NCI-H524 (cell line): ENCODE results near the gene CDC6.
A peak's percentile ranks its signal among the peaks of the same experiment; 100 is the strongest.

Source experiments
- DNase-seq, 2 experiments: peaks; one replicate each; lab custom pipeline; 2025; lab: John Stamatoyannopoulos, UW

CDC6 gene

DNA sequence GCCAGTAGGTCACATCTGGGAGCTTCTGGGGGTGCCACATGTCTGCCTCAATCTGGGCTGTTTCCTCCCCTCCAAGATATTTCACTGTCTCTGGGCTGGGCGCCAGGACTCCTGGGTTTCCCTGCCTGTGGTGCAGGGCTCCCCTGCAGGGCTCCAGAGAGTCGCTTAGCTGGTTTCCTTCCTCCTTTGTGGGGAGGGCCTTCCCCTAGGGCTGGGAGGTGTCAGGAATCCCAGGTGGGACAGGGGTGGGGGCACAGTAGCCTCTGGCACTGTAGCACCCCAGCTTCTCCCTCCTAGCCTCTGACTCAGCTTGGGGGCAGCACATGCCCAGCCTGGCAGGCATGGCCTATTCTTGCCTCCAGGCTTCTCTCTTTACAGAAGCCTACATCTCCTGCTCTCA, 23.9 kb downstream of the CDC6 start:
- DNase-seq, result no peak

DNA sequence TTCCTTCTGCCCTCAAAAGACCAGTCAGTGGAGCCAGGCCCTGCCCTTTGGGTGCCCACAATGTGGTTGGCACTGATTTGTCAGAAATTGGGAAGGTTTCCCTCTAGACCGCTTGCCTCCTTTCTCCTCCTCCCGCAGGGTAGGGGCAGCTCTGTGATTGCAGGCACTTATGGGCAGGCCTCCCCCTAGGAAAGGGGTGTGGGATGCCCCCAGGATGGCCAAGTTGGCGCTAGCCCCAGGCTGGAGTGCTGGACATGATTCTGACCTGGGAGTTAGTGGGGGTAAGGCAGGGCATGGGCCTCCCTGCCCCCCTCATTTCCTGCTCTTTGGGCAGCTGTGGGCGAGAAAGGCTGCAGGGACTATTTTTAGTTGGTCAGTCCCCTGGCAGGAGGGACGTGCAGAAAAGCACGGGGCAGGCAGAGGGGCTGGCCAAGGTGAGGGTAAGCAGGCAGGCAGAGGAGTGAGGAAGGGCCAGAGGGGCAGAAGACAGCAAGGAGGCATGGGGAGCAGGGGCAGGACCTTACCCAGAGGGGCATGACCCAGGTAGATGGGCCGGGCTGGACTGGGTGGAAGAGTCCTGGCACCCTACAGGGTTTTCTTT, 24.6 kb downstream of the CDC6 start:
- no peak for DNase-seq

DNA sequence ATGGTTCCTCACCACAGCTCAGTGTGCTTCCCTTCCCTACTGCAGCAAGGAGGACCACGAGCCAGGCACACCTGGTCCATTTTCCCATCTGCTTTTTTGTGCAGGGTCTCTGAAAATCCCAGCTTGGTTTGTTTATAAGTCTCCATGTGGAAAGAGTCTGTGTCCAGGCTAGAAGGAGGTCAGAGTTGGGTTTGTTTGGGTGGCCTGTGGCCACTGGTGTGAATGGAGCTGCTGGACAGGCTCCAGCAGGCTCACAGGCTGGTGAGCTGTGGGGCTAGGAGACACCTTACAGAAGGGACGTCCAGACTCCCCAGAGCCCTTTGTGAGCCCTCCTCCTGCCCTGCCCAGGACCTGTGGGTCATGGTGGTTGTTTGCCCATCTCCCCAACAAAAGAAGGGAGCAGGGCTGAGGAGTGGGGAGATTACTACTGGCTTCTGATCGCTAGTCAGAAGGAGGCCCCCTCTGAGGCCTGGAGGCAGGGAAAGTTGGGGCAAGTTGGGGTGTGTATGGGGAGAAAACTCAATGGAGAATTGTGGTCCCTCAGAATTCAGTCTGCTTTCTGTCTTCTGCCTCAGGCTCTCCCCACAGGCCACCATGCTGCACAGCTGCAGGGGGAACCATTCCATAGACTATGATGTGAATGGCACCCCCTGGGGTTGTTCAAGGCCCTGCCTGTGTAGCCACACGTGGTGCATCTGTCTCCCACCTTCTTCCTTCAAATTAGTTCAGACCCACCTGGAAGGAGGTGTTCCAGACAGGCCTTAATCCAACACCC, 25.4 kb downstream of the CDC6 start:
- DNase-seq, result no peak

DNA sequence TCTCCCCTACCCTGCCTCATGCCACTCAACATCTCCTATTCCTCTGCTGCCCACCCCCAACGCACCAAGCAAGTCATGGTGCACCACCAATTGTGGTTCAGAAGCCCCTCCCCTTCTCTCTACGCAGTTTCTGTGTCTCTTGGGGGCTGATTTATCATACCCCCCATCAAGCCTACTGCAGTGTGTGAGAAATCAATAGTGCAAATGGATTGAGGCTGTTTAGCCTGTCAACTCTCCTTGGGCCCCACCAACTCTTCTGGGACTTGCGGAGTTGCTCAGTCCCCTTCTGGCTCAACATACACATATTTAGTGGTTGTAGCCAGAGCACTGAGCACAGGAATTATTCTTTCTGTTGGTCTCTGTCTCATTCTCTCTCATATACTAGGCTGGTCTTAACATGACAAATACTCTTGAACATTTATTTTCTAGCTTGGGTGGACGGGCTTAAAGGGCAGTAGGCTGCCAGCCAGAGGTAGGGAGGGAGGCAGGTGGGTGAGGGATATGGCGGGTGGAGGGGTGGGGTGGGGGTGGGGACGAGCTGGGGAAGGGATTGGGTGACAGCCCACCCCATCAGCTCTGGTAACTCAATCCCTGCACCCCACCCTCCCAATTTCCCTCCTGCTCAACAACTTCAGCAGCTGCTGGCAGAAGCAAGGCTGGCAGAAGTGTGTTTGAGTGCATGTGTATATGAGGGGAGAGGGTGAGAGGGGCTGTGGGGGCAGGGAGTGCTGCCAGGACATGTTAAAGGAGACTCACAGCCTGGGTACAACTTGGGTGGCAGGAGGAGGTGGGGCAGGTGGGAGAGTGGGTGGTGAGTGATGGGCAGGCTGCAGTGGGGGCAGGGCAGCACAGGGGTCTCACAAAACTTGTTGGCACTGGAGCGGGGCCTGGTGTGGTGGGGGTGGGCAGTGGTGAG, 26.2 kb downstream of the CDC6 start:
- DNase-seq, result peak; percentile 84 to 96

DNA sequence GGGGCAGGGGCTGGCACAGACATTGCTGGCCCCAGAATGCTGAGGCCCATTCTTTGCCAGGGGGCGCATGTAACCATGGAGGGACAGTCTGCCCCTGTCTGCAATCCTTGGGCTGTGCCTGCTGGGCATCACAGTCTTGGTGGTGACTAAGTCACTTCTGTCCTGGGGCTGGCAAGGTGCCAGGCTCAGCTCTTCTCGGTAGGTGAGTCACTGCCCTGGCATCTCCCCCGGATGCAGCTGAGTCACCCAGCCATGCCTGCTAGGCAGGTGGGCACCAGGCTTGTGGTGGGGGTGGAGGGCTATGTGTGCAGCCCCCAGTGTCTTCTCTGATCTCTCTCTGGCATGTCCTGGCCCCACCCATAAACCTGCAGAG, 26.9 kb downstream of the CDC6 start:
- DNase-seq, result peak; percentile 41 to 77

DNA sequence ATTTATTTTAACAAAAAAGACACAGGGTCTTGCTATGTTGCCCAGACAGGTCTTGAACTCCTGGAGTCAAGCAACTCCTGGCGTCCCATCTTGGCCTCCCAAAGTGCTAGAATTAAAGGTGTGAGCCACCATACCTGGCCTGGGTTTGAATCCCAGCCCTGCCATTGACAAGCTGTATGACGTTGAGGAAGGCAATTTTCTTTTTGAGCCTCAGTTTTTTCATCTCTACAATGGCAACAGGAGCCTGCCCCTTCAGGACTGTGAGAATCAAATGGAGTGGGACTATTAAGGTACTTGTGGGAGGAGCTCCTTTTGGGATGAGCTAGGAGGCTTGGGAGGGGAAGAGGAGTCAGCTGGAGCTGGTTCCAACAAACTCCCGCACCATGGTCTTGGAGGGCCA, 27.5 kb downstream of the CDC6 start:
- DNase-seq, result no peak

DNA sequence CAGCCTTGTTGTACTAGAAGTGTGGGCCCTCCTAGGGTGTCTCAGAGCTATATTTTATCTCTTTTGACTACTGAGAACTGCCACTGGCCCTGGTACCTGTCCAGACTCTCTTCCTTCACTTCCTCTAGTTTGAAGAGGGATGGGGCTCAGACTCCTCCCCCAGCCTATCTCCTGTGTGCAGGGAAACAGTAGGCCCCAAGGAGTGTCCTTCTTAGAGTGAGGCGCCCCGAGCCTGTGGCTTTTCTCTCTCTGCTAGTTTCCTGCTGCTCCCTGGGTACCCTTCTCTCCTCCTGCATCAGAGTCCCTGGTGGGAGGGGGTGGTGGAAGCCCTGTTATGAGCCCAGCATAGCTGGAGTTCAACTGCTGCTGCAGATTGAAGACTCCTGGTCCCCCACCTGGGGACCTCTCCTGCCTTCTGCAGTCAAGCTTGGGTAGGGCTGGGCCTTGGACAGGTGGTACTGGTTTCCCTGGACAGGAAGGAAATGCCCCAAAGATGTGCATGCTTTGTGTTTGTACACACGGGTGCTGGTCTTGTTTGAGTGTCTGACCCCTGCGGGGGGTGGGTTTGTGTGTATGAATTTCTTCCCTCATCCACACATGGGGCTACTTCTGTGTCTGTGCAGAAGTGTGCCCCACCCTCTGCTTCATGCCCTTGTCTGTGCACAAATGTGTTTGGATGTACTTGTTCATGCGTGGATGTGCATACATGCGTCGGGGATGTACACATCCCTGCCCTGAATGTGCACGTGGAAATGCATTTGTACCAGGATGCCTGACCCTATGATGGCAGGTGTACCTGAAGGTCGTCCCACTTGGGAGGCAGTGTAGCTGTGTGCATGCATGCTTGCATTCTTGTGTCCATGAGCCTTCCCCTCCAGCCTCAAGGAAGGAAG, 28.2 kb downstream of the CDC6 start:
- no peak for DNase-seq

DNA sequence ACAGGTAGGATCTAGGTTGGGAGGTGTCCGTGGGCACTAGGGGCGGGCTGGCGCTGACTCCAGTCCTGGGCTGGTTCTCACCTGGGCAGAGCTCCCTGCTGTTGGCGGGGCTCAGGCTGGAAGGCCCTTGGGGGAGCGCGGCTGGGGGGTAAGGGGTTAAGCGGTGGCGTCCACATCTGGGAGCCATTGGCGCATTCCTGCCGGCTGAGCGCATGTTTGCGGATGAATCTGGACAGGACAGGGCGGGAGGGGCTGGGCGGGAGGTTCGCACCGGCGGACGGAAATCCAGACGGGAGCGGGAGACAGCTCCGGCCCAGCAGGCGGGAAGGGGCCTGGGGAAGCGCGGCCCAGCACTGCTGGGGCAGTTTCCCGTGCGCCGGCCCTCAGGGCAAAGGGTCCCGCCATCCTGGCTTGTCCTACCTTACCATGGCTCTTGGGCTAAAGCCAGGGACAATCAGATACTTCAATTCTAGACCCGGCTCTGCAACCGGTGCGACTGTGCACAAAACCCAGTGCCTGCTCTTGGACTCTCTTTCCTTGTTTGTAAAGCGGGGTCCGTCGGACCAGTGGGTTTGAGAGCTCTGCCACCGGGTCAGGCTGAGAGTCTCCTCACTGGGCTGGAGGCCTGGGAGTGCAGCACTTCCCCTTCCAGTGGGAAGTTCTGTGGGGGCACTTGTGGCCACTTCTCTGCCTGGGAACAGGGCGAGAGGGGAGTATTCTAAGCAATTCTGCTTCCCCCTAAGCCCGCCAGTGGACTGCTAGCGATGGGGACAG, 29.1 kb downstream of the CDC6 start:
- peak in 1 of 2 experiments; percentile 16 for DNase-seq

DNA sequence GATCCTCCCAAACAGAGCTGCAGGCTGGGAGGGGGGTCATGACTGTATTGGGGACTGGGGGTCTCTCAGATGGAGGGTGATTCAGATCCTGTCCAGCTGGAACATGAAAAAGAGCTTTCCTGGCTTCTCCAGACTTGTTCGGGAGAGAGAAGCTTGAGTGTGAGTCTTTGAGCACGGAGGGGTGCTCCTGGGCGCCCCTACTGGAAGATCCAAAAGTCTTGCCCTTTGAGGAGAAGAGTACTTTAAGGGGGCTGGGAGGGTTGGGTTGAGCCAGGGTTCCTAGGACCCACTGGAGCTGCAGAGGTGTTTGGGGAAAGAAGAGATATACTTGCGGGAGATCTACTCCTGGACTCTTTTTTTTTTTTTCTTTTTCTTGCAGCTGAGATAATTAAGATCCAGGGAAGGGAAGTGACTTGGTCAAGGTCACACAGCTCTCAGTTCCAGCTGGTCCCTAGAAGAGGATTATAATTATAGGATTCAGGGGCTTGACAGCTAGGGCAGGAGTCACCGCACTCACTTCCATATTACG, 29.7 kb downstream of the CDC6 start:
- peak; percentile 36 to 69 for DNase-seq

DNA sequence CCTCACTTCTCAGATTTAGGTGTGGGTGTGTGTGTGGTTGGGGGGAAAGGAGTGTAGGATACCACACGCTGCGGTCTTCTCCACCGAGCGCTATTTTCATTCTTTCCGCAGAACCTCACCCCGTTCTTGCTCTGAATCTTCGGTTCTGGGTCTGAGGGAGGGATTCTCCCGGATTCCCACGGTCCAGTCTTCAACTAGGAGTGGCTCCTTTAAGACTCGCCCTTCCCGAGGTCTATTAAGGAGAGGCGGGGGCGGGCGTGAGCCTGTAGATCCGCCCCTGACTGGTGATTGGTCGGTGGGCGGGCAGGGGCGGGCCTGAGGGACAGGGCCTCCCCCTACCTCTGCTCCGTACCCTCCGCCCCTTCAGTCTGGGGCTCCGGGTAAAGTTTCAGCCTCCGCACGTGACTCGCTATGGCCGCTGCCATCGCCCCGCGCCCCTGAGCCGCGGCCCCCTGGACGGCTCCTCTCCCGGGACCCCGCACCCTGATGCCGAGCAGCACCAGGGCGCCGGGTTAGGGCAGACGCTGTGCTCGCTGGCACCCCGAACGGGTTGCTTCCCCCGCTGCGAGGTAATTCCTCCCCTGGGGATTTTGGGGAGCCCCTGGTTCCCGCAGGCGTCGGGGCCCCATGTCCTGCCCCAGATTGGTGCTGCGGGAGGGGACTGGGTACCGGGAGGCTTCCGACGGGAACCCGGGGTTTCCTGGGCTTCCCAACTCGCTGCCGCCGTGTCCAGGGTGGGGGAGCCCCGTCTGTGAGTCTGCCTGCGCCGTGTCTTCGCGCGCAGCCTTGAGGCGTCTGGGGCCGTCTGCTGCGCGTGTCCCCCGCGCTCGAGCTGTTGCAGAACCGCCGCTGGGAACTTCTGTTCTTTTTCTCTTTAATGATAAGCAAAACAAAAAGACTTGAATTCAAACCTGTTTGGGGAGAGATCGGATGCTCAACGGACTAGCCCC, 30.5 kb downstream of the CDC6 start:
- peak; percentile 94 to 97 for DNase-seq

DNA sequence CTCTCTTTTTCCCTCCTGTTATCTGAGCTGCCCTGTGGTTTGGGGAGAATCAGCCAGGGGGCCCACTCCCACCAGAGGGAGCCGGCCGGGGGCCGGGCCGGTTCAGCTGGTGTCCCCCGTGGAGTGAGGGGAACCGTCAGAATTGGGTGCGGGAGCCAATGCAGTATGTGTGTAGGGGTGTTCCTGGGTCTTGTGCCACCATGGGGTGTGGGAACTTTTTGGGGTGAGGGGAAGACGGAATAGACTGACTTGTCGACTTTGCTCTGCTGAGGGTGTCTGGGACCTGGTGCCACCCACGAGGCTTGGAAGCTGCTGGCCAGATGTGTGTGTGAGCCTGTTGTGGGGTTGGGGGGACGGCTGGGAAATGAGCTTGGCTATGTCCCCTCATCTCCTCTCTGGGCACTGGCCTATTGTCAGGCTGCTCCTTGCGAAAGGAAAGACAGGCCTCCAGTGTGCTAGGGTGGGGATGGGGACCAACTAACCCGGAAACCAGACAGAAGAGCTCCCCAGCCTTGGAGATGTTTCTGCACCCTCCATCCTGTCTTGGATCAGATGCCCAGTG, 31.2 kb downstream of the CDC6 start:
- DNase-seq, result no peak

DNA sequence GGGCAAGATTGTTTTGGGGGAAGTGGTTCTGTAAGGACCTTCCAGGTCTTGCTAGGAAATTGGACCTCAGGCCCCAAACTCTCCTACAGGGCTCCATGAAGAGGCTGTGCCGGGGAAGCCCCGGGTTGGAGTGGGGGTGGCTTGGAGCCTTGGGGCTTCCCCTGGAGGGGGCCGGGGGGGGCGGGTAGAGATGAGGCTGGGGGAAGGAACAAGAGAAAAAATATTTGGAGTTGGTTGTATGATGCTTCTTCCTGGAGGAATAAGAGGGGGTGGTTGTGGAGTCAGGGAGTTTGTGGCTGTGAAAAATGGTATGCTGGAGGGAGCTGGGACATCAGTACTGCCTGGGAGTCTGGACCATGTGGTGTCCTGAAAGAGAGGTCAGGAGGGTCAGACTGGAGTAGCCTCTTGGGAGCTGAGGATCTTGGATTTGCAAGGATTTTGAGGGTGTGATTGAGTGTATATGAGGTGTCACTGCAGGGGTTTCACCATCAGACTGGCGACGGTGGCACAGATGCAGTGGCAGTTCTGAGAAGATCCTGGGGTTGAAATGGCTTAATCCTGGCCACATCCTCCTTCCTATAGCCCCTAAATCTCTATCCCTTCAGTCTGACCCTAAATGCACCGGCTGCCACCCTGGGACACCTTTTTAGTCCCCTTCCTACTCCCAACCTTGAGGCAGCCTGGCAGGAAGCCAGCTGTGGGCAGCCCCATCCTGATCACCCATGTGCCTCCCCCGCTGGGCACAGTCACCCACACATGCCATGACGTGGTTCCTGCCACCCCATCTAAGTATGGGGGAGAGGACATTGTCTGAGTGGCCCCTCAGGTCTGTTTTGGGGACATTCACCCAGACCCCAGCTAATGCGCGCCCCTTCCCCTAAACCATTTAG, 32.2 kb downstream of the CDC6 start:
- DNase-seq, result no peak

DNA sequence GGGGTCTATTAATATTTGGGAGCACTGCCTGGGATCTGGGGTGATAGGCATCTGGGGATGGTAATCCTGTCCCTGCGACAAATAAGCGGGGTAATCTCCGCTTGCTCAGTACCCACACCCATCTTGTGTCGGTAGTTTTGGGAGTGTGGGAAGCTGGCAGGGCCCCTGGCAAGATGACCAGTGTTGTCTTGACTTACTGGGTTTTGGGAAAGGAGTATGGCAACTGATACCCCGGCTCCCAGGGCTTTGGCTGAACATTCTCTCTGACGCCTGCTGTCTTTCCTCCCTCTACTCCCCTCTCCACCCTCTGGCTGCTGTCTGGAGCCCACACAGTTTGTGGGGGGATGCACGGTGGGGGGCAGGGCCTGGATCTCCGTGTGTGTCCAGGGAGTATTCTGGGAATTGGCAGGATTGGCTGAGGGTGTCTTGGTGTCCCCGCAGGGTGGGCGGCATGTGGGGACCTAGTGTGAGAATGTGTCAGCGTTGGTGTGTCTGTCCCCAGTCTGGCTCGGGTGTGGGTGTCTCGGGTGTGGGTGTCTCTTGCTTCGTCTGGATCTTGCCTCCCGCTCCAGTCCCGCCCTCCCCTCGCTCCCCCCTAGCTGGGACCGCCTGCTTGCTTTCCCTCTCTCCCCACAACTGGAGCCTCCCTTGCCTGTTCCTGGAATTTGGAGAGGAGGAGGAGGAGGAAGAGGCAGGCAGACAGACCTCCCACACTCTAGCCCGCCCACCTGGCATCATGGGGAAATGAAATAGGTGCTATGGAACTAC, 33.3 kb downstream of the CDC6 start:
- DNase-seq, result peak in 1 of 2 experiments; percentile 40

DNA sequence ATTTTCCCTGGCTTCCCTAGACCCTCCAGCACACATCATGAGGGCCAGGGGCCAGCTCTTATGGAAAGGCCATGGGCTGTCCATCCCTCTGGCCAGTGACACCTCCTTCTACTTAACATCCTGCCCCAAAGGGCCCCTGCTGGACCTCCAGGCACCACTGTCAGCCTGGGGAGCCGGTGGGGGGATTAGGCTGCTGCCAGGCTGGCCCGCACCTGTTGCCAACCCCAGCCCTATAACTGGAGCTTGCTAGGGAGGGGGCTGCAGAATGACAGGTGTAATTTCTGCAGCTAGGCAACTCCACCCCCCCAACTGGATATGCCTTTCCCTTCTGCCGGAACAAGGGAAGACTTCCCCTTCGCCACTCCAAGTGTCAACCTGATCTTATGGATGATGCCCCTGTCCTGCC, 33.8 kb downstream of the CDC6 start:
- DNase-seq, result peak; percentile 17 to 46

DNA sequence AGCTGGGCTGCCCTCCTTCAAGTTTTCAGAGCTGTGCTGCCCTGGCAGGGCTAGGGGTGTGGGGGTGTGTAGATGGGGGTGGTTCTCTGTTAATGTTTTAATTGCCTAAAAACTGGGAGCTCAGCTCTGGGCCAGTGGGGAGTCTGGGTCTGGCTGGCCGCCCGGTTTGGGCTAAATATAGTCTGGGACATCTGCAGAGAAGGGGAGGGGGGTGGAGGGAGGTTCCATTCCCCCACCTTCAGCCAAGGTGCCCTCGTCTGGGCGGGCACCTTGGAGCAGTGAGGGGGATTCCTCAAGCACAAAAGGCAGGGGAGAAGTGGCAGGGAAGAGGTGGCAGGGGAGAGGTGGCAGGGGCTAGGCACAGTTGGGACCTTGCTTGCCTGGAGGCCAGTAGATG, 34.3 kb downstream of the CDC6 start:
- no peak for DNase-seq

DNA sequence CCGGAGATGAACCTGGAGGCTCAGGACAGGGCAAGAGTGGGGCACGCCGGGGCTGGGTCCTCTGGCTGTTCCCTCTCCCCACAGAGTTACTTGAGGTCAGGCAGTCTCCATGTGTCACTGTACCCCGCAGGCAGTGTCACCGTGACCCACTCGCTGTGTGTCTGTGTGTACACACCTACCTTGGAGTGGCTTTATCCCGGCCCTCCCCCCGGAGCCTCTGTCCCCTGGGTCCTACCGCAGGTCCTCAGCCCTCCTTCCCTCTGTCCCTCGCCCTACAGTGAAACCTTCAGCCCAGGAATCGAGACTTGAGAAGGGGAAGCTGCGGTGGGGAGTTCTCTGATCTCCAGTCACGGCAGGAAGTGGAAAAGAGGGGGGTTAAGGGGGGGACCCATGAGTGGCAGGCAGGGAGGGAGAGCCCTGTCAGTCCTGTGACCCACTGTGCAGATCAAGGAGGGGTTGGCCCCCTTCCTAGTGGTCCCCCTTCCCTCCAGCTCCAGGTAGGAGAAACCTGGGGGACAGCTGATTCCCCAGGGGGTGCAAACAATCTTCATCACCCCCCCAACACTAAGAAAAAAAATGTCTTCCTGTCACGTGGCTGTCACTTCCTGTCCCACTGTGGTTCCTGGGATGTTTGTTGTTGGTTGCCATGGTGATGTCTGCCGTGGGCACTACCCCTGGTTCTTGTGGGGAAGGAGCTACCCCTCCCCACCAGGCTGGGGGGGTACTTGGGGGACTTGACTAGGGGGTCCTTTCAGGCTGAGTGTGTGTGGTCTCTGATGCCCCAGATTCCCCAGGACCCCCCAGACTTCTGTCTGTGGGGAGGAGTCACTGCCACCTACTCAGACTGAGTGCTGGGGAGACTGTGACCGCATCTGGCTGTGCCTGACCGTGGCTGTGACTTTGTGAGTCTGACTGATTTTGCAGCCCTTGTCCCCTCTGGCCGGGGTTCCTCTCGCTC, 35.0 kb downstream of the CDC6 start:
- no peak for DNase-seq
